NCI-H1436 treated with DMSO at 0.1 percent for 48 hours (cell line): ENCODE results near the gene CNNM2.
"Not testable (repeated sequence)": the region's sequence is repeated elsewhere in the genome, so short reads cannot be mapped to it uniquely, and the experiment has no call there.

Experiments used
- DNase-seq: peaks from one replicate; lab custom pipeline; 2025; lab: John Stamatoyannopoulos, UW

The CNNM2 gene

DNA sequence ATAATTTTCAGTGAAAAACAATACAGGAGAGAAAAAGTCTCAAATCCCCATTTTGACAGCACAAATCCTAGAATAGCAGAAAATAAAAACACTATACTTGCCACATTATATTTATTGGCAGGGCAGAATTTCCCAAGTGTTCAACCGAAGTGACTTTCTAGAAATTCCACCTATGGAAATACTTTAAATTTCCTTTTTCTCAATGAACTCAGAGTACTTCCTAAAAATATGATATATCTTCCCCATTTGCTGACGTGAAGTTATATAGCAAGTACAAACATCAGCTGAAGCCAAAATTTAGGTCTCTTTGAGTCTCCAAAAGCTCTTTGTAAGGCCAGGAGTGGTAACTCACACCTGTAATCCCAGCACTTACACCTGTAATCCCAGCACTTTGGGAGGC is 191.7 kb downstream of the CNNM2 start:
- DNase-seq: no peak

DNA sequence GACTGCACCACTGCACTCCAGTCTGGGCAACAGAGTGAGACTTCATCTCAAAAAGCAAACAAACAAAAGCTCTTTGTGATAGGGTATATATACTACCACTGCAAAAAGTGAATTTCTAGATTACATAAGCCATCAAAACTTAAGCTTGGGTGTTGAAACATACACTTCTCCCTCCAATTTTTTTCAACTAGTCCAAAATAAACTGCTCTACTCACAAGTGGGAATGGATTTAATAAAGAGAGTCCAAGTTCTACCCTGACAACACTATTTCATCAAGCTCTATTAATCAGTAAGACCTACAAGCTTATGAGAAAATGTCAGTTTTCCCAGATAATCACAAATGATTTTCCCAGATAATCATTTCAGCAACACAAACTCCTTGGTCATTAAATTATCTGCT is 192.3 kb downstream of the CNNM2 start:
- no peak for DNase-seq

DNA sequence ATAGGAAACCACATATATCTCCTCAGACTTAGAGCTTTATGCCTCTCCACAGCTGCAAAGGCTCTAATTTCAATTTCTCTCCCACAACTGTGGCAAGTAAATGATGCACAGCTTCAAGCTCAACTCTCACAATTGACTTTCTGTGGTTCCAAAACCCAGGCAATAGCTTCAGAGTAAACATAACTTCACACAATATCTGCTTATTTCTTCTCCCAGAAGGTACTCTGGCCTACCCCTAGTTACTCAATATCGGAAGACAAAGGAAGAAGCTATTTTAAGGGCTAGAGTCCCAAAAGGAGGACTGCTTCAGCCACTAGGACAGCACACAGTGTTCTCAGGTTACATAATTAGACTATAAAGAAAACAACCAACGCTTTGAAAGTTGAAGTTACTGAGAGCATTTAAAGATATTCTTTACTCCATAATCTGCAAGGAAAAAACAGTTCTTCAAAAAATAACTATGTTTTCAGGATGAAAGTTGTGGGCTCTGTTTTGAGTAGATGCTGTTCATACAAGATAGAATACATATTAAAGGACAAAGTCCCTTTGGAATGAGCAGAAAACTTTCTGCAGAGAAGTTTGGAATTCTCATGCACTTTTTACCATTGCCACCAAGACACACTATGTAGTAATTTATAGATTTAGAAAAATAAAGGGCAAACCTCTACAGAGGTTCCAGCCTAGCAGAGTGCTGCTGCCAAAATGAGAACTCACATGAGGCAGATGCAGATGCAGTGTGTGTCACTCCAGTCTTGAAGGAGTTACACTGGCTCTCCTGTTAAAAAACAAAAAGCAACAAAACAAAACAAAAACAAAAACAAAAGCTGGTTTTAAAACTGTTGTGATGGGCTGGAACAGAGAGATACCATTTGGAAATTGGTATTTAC is 193.2 kb downstream of the CNNM2 start:
- DNase-seq: no peak

DNA sequence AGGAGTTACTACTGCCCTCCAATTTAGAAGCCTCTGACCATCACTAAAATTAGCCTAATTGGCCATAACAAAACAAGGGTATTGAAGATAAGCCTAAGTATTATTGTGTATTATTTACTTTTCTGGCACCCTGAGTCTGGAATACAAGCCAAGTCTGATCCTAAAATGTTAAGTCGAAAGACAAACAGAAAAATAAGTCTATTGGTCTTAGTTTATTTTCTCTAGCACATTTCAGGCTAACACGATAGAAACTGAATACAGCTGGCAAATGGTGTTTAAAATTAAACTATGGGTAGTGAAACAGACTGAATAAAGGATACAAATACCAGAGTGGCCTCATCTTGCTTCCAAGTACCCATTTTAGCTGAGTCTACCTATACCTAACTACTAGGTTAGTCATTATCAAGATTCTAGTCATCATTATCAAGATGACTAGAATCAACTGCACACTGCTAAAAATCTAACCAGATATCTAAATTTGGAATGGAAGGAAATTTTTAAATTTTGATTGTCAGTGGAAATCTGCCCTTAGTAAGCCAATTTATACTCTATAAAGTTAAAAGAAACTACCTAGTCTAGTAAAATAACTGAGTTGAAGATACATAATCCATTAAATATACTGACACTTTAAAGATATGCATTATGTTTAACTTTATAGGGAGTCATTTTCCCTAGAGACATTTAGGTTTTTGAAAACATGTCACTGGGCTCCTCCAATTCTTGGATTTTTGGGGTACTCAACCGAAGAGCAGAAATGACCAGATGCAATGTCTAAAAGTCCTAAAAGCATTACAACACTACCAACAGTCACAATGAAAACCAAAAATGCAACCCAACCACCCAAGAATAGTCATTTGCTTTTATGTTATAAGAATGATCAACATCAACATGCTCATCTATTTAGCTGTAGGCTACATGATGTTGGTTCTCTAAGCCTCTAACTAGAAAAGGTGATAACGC is 194.1 kb downstream of the CNNM2 start:
- no peak for DNase-seq

DNA sequence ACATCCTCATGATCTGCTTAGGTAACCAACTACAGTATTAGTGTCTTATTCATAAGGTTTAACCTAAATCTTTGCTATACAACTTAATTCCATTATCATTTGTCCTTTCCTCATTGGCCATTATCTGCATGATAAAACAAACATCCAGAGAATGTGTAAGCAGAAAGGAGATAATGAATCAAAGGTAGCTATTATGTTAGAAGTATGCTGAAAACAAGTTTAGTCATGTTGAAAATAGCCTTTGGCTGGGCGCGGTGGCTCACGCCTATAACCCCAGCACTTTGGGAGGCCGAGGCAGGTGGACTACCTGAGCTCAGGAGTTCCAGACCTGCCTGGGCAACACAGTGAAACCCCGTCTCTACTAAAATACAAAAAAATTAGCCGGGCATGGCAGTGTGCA is 196.8 kb downstream of the CNNM2 start:
- no peak for DNase-seq

DNA sequence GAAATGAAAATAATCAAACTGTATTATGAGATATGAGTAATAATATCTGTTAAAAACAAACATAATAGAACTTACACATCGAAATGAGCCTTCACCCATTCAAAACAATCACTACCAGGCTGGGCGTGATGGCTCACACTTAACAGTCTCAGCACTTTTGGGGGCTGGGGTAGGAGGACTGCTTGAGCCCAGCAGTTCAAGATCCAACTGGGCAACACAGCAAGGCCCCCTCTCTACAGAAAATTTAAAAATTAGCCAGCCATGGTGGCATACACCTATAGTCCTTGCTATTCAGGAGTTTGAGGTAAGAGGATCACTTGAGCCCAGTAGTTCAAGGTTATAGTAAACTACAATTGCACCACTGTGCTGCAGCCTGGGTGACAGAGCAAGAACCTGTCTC is 199.2 kb downstream of the CNNM2 start:
- DNase-seq: no peak

DNA sequence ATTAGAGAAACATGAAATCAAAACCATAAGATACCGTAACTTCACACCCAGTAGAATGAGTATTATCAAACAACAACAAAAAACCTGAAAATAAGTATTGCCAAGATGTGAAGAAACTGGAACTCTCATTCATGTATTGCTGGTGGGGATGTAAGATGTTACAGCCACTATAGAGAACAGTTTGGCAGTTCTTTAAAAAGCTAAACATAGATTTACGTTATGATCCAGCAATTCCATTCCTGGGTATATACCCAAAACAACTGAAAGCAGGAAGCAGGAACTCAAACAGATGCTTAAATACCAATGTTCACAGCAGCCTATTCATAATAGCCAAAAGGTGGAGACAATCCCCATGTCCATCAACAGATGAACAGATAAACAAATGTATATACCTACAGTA is 202.5 kb downstream of the CNNM2 start:
- DNase-seq: no peak

DNA sequence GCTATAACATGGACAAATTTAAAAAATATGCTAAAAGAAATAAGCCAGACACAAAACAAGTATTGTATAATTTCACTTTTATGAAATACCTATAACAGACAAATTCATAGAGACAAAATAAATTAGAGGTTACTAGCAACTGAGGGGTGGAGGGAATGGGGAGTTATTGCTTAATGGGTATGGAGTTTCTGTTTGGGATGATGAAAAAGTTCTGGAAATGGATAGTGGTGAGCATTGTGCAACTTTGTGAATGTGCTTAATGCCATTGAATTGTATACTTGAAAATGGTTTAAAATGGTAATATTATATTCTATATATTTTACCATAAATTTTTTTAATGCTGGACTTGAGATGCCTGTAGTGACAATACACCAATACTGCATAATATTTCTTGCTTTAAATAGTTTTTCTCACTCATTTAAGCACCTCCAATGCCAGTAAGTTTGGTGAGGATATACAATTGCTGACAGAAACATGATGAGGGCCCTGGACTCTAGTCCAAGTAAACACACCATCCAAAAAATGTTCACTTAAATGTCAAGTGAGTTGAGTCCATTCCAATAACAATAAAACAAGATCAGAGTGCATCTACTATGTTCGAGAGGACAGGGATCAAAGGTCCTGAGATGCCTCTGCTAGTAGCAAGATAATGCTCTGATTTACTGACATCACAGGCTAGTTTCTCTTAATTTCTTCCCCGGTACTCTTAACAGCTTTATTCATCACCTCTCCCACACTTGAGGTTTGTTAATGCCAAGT is 203.1 kb downstream of the CNNM2 start:
- DNase-seq: no peak

DNA sequence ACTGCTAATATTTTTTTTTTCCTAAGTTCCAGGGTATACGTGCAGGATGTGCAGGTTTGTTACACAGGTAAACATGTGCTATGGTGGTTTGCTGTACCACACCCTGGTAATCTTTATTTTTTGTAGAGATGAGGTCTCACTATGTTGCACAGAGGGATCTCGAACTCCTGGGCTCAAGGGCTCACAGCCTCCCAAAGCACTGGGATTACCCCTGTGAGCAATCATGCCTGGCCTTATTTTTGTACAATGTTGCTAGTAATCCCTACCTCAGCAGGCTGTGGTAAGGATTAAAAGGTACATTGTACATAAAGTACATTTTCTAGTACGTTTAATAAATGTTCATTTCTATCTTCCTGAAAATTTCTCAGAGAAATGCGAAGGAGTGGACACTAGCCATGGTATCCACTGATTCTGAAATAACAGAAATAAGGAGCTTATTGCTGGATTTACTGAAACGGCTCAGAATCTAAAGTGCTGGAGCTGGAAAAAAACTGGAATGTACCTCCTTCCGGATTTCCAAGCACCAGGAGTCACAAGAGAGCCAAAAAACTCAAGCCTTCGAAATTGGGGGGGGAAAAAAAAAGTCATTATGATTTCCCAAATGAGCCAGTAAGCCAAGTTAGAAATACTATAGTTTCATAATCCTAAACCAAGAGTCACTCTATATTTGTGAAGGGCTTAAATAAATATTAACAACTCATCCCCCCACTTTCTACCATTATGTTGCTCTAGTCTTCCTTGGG is 205.4 kb downstream of the CNNM2 start:
- no peak for DNase-seq

DNA sequence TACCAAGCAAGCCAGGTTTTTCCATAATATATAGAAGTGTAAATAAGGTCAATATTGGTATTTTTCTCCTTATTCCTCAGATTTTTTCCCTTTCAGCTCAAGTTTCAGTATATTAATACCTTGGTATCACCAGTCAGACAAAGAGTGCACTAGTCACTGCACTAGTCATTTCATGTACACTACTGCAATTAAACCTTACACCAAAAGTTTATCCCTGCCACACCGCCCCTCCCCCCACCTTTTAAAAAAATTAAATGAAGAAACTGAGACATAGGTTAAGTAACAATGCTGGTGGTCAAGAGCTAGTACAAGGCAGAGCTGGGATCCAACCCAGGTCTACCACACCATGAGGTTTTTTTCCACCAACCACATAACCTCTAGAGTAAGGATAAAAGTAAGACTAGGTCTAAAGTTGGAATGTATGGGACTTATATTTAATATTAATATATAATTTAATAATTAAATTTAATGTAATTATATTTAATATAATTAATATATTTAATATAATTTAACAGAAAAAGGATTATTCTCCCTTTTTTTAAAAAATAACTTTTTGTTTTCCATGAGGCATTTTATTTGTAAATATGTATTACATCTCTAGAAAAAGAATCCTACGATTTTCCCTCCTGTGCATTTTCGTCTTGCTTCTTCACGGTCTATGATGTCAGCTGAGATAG is 206.5 kb downstream of the CNNM2 start:
- no peak for DNase-seq

DNA sequence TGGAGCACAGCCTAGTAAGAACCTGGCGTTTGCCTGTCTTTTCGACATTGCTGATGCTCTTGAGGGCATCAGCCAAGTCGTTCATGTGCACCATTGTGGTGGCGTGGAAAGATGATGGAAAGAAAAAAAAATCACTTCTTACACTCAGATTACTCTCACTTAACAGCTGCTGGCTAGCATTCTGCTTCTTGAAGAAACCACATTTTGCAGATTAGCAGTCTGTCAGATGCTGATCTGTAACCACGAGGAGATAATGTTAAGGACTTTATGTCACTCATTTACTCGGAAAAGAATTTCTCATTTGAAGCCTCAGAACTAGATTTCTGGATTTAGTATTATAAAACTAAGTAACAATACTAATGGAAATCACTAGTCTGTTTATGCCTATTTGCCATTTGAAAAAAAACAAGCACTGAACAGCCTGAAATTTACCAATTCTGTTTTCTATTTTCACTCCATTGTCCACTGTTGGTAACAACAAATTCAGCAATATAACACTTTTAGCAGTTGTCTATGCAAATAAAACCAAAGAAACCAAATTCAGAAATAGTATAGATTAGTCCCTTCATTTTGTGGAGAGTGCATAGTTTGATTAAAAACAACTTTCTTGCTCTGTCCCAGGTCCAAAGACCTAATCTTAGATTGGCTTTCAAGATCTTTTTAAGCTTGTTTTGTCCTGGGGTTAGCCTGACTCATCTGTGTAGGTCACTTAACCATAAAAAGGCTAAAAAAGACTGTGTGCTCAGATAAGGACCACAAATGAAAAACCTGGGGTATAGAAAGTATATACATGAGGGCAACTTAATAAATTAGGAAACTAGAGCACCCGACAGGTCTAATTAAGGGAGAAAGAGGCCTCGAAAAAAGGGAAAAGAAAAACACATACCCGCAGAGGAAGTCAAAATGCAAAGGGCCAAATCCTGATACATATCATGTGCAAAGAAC is 207.5 kb downstream of the CNNM2 start:
- DNase-seq: no peak

DNA sequence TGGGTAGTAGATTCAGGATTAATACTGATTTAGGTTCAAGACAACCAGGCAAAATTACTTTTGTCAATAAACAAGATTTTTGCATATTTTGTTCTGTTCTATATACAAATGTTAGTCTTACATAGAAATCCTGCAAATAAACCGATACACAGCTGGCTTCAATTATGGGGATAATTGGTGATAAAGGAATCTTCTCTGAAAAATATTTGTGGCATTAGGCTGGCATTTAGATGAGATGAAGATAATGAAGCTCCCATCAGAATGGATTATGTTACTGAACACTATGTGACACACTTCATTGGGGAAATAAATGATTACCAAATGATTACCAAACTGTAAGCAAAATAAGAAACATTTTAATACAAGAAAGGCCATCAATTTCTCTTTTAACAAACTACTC is 209.1 kb downstream of the CNNM2 start:
- no peak for DNase-seq

DNA sequence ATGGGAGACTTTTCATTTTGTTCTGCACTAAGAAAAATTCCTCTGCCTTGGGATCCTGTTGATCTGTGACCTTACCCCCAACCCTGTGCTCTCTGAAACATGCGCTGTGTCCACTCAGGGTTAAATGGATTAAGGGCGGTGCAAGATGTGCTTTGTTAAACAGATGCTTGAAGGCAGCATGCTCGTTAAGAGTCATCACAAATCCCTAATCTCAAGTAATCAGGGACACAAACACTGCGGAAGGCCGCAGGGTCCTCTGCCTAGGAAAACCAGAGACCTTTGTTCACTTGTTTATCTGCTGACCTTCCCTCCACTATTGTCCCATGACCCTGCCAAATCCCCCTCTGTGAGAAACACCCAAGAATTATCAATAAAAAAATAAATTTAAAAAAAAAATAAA is 212.1 kb downstream of the CNNM2 start:
- not testable (repeated sequence) for DNase-seq

DNA sequence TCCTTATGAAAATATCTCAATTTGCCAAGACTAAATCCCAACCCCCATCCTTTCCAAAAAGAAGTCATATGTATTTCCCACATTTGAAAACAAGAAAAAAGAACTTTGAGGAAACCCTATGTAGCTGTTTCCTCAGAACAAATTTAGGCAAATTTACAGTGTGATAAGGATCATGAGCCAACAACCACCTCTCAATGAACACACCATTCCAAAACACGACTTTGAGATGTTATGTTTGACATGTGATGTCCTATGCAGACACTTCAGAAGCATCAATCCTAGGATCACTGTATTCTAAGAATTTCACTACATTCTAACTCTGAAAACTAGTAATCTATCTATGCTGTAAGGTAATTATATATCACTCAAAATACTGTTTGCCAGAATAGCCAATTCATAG is 212.8 kb downstream of the CNNM2 start:
- DNase-seq: no peak

DNA sequence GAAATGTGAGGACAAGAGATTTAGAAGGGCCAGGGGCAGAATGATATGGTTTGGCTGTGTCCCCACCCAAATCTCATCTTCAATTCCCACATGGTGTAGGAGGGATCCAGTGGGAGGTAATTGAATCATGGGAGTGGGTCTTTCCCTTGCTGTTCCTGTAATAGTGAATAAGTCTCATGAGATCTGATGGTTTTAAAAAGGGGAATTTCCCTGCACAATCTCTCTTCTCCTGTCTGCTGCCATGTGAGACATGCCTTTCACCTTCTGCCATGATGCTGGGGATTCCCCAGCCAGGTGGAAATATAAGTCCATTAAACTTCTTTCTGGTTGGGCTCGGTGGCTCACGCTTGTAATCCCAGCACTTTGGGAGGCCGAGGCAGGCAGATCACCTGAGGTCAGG is 217.1 kb downstream of the CNNM2 start:
- DNase-seq: not testable (repeated sequence)

DNA sequence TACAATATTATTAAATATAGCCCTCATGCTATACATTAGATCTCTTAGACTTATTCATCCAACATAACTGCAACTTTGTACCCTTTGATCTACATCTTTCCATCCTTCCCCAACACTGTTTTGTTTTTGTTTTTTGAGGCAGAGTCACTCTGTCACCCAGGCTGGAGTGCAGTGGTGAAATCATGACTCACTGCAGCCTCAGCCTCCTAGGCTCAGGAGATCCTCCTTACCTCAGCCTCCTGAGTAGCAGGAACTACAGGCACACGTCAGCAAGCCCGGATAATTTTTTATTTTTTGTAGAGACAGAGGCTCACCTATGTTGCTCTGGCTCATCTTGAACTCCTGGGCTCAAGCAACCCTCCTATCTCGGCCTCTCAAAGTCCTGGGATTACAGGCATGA is 221.7 kb downstream of the CNNM2 start:
- no peak for DNase-seq
